Glomerular endothelial cell (primary cell): ENCODE results near the gene ZBTB21. TPM values are rescaled to one million over a fixed set of nuclear protein-coding genes. Genes with fewer than 3 reads are reported as not detected.
"Not testable (repeated sequence)": the region's sequence is repeated elsewhere in the genome, so short reads cannot be mapped to it uniquely, and the experiment has no call there.

ENCODE experiments used
- DNase-seq: peaks from one replicate; pipeline ENCODE4 v3.0.0-alpha.2; 2011; ENCODE audit warnings: low read depth, low spot score; ENCODE audit errors: extremely low read depth
- total RNA-seq: library from RNA; depleted of rRNA; stranded (reverse); fragments of >200 nt; gene quantifications from 2 replicates; pipeline ENCODE4 v1.2.3, GENCODE V29; 2015

The ZBTB21 gene
- total RNA-seq, 1 donor from 2014 or later = 8.8 TPM

DNA sequence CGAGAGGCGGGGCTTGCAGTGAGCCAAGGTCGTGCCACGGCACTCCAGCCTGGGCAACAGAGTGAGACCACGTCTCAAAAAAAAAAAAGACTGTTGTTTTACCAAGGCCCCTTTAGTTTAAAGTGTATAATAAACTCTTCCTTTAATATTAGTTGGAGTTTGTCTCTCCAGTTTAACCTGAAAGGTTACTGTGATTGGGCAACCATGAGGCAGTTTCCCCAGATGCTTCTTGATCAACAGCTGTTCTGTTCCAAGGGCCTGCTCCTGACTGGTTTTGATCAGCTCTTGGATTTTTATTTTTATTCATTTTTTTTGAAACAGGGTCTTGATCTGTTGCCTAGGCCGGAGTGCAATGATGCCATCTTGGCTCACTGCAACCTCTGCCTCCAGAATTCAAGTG, 38.3 kb downstream of the ZBTB21 start:
- no peak for DNase-seq

DNA sequence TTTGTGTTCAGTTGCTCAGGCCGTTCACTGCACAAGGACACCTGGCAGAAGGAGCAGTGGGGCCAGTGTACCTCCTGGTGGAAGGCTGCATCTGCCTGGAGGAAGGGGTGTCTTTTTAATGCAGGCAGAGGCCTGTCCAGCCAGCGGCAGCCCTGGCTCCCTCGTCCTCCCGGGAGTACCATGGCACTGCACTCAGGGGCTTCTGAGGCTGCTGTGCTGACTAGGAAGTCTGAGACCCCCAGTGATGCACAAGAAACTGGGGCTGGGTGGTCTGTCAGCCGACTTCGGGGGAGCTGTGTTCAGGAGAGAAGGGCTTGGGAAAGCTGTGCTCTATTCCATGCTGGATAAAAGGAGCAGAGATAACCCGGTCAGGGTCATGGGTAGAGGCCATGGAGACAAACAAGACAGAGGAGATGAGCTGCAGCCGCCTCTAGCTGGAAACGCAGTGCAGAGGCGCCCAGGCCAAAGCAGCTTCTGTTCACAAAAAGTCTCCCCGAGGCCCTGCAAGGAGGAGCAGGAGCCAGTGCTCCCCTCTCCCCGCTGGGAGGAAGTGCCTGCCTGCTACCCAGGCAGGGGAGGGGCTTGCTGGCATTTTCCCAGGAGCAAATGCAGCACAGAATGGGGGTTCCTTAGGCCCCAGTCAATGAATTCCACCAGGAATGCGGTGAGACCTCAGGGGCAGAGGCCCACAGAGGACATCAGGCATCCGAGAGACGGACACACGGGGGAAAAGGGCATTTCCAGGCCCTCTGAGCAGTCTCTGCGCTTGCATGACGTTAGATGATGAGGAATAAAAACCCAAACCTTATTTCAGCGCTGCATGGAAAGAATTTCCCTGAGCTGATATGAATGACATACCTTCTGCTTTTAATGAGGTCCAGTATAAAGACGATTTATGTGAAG, 39.2 kb downstream of the ZBTB21 start:
- DNase-seq = no peak

DNA sequence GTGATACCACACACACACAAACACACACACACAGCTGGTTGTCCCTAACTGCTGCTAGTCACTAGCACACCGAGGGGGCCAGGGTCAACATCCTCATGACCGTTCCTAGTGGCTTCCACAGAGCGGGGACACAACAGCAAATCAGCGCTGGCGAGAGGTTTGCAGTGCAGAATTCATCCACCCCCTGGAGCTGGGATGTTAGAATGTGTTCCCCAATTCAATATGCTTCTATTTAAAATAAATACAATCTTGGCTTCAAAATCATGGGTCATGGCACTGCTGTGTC, 40.1 kb downstream of the ZBTB21 start:
- no peak for DNase-seq

DNA sequence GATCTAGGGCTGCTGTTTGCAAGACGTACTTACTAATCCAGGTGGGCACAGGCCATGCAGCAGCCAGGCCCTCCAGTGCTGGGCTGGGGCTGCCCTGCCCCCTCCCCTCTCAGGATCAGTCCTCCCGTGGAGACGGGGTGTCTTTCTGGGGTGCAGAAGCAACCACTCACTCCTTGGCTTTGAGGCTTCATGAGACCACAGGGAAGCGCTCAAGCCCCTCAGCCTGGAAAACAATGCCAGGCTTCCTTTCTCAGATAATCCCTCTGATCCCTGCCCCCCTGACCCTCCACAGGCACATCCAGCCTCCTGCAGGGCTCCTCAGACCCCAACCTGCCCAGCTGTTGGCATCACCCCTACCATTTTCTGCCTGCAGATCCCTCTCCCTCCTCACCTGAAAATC, 42.5 kb downstream of the ZBTB21 start:
- DNase-seq = no peak

DNA sequence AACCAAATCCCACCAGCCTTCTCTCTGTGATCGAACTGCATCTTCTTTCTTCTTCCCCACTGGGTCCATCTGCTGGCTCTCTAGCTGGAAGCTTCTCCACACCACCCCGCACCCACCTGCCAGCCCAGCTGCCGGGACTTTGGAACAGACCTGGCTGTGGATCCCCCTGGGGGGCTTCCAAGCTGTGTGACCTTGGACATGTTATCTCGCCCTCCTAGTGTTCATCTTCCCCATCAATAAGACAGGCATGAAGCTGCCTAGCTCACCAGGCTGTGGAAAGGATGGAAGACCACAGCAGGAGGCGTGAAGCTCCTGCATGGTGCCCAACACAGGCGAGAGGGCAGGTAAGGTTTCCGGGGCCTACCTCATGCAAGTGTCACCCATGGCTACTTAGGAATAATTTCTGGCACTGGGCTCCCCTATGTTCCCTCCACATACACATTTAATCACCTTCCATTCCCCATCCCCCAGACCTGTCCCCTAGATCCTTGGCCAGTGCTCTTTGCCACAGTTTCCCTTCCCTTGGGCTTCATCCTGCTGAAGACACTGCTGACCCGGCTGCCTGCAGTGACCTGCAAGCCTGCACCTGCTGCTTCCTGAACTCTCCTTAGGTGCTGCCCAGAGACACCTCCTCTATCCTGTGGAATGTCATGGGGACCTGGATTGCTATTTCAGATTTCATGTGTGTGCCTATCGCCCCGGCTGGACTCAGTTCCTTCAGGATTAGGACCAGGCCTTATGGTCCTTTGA, 43.1 kb downstream of the ZBTB21 start:
- no peak for DNase-seq

DNA sequence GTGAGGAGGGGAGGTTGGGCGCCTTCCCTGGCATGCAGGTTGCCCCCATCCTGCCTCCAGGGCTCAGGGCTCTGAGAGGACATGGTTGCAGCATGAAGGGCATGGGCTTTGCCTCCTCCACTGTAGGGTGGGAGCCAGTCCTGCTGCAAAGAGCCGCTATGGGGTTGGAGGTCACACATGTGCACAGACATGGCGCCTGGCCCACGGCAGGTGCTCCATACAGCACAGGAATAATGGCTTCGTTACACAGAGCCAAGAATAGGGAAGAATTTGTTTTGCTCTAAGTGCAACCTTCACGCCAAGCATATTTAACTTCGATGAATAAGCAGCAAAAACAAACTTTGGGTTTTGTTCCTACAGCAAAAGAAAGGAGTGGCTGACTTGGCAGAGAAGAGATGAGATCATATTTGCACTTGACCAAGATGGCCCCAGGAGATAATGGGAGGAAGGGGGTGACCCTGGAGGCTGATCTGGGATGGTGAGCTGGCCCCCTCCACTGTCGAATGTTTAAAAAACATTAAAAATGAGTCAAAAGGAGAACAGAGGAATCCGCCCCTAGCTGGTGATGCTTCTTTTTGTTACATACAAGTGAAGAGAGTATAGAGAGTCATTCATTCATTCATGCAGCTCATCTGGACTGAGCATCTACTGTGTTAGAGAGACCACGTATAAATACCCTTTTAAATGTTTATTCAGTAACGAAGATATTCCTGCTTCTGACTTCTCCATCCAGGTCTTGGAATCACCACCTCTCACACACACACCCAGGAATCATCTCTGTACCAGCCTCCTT, 43.9 kb downstream of the ZBTB21 start:
- DNase-seq = no peak

DNA sequence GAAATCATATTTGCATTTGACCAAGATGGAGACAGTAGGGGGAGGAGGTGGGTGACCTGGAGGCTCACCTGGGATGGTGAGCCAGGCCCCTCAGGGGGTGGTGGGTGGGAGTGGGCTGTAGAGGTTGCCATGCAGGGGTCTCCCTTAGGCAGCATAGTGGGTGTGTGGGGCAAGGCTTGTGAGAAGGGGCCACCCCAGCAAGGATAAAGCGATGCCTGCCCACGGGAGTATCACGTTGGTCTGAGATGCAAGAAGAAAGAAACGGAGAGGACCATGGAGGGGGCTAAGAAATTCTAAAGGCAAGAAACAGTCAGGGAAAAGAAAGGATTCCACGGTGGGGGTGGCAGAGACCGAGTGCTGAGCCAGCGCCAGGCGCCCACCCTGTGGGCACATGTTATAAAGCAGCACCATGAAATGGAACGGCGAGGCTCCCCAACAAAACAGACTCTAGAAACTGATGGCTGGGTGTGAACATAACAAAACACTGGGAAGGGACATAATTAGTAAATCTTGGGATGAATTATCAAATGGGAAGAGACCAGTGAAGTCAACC, 44.6 kb downstream of the ZBTB21 start:
- no peak for DNase-seq

DNA sequence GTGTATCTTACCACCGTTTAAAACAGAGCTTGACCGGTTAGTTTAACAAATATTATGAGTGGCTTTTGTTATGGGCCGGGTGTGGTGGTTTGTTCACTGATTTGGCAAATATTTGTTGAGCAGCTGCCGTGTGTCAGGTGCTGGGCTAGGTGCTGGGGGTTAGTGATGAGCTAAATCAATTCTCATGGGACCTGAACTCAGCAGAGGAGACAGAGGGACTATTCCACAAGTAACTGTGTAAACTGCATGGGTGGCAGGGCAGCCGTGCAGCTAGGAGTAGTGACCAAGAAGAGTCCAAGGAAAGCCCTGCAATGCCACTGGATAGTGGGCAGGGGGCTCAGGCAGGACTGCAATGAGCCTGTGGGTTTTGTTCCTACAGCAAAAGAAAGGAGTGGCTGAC, 45.1 kb downstream of the ZBTB21 start:
- DNase-seq = no peak

DNA sequence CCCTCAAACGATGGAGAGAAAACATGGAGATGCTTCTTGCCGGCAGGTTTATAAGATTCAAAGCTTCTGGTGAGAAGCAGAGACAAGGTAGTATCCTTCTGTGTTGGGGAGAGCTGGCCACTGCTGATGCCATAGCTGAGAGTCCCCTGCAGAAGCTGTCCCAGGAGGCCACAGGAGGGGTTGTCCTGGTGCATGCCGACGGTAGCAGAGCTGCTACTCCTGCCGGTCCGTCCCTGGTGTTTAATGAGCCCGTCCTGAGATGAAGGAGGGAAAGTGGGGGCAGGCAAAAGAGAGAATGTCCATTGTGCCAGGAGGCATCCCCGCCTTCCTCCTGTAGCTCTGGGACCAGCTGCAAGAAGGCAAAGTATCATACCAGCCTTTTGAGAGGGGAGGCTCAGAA, 46.0 kb downstream of the ZBTB21 start:
- no peak for DNase-seq

DNA sequence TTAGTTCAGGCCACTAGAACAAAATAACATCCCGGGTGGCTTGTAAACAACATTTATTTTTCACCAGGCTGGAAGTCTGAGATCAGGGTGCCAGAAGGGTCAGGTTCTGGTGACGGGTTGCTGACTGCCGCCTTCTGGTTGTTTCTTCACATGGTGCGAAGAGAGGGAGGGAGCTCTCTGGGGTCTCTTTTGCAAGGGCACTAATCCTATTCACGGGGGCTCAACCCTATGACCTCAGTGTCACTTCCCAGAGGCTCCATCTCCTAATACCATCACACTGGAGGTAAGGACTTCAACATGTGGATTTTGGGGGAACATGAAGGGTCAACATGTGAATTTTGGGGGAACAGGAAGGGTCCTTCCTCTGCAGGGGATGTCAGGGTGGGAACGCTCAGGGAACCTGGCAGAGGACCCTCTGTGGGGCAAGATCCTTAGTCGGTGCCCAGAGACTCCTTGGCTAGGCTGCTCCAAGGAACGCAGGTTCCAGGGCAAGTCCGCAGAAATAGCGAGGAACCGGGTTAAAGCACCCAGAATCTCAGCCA, 47.7 kb downstream of the ZBTB21 start:
- DNase-seq = no peak

DNA sequence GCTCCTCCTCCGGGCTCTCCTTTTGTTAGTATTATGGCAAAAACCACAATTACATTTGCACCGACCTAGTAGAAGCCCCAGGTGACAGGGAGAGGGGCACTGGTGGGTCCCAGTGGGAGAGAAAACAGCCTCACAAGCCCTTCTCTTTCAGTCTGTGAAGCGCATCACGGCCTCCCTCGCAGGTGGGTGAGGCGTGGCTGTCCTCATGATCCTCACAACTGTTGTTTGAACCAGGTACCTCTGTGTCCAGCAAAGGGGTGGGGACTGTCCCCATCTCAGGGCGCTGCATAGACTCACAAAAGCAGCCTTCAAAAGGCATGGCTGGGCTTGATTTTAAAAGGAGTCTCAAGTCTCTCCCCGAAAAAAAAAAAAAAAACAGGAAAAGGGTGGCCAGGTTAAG, 48.4 kb downstream of the ZBTB21 start:
- no peak for DNase-seq

DNA sequence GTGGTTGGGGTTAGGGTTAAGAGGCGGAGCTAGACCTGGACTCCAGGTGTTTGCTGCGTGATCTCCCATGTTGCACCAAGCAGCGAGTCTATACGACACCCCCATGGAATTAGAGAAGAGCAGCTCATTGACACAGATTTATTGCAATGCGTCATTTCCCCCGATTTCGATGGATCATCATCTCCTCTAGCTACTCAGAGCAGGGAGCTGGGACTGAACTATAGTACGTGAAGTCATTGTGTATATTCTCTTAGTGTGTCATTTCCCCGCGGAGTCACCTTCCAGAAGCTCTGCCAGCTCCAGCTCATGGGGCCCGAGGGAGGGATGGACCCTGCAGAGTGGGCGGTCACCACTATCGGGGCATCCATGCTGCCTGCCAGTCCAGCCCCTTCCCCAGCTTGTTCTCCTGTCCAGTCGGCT, 48.9 kb downstream of the ZBTB21 start:
- DNase-seq = no peak

DNA sequence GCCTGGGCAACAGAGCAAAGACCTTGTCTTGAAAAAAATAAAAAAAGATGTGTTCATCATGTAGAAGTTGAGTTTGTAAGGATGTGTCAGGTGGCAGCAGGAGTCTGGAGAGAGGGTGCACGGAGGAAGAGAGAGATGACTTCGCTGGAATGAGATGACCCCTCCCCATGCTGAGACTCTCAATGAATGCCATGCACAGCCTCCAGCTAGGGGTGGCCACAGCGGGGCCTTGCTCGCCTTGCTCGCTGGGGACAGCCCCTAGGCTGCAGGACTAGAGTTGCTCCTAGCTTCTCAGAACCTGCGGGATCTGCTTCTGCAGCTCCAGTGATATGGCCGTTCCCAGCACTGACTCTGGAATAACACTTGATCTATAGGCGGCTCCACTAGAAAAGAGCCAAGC, 49.8 kb downstream of the ZBTB21 start:
- no peak for DNase-seq

DNA sequence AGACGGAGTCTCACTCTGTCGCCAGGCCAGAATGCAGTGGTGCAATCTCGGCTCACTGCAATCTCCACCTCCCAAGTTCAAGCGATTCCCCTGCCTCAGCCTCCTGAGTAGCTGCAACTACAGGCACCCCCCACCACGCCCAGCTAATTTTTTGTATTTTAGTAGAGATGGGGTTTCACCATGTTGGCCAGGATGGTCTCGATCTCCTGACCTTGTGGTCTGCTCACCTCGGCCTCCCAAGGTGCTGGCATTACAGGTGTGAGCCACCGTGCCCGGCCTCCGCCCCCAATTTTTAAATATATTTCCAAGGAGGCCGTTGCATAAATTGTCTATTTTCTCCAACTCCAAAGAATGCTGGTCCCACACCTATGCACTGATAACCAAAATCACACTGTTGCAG, 50.5 kb downstream of the ZBTB21 start:
- DNase-seq = not testable (repeated sequence)

DNA sequence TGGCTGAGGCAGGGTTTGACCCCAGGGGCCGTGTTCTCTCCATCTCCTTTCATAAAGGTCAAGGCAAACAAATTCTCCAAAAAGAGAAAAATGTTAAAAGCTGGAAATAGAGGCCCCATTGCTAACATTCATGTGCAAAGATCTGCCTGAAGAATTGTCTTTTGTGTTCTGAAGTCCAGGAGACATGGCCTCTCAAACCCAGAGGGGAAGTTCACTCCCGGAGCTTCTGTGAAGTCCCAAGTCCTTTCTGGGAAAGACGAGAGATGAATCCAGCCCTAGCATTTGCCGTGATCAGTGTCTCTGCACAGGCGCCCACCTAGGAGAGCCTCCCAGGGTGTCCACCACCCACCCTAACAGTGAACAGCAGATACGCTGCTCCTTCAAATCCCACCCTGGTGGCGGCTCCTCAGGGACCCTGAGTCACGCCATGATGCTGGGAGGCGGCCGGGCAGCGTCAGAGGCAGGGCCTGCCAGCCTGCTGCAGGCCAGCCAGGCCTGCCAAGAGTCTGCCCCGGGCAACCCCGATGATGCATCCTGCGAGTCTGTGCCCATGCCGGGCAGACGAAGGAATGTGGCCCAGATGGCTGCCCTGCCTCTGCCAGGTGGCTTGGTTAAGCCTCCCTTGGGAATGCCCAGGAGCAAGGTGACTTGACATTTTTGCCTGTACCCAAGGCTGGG, 51.1 kb downstream of the ZBTB21 start:
- DNase-seq = no peak

DNA sequence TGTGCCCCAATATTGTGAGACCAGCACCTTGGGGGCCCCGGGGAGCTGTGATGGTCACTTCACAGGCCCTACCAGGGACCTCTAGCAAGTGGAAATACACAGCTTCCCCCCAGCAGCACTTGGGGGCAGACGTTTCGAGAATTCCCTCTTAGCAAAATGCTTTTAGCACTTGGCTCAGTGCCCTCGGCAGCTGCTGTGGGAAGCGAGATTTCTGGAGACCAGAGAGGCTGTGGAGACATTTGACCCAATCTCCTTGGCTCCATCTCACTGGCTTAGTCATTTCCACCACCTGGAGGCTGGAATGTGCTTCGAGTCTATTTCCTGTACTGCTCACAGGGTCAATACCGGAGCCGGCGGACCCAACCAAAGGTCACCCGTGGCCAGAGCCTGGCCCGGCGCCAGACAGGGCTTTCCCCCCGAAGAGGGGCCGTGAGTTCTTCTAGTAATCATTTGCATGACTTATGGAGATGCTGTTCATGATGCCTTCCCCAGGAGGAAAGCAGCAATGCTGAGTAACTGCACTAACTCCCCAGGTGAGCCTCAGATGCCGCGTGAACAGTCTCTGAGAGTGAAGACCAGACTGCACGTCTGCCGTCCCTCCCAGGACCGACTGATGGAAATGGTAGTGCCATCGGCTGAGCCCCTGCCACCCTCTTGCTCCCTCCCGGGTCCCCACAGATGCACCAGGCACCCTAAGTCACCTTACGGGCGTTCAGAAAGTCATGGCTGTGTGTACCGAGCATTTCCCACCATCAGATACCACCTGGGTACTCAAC, 52.0 kb downstream of the ZBTB21 start:
- DNase-seq = peak; percentile 99

DNA sequence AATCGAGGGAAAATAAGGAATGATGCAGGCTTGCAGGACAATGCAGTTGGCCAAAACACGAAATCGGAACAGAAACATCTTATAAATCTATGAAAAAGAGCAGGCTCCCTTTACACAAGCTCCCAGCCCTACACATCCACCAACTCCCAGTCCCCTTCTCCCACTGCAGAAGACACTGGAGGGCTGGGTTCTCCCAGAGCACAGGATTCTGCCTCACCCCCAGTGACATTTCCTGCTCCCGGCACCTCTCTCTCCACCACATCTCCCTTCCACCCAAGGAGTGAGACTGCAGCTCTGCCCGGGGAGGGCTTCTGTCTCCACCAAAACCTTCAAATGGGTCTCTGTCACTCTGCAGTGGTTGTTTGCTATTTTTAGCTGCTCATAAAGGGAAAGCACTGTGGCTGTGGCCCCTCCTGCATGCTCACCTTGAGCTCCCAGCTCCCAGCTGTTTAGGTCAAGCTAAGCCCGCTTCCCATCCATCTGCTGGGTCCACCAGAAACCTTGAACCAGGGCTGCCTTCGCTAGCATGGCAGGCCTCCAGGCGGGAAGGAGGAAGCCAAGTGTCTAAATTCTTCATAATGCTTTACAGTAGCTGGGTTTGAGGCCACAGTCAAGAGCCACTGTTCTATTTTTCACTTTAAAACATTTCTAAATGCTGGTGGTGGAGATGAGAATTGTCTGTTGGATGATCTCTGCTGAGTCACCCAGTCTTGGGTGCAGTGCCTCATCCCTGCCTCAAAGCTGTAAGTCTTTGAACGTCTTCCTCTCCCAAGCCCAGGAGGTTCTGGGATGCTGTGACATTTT, 53.0 kb downstream of the ZBTB21 start:
- no peak for DNase-seq

DNA sequence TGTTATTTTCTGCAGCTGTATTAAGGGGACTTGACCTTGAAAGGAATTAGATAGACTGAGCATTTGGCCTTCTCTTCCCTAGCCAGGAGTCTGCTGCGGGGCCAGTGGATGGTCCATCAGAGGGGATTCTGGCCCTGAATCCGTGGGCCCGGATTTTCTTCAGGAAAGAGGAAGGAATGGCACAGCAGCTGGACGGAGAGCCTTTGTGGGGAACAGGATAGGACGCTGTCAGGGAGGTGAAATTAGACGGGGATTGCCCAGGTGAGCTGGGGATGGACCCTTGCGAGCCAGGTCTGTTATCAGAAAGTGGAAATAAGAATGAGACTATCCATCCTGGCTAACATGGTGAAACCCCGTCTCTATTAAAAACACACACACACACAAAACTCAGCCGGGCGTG, 54.6 kb downstream of the ZBTB21 start:
- DNase-seq = no peak
